ENCODE results near the gene AARS2.

- no peak for TF ChIP-seq CTCF (IDR thresholded peaks at IDR 0.05)
- no peak for TF ChIP-seq POLR2A (IDR thresholded peaks at IDR 0.05)
Observed at GRCh38 chr6:44269178-44269920, 43.8 kb downstream of the AARS2 start.

Measured in body of pancreas (tissue), 4 donors.